ENCODE results near the gene PNLIPRP1.

Gene PNLIPRP1

DNA sequence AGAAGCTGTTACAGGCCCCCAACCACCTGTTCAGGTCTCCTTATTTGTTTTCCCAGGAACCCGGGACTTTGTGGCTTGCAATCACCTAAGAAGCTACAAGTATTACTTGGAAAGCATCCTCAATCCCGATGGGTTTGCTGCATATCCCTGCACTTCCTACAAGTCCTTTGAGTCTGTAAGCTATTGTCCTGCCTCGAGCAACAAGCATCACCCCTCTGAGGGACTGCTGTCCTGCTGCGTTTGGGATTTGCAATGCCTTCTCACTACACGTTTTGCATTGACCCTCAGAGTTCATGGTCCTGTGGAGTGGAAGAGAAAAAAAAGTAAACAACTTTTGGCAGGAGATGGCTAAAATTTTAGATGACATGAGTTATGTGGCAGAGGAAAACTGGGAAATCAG is 9.2 kb downstream of the PNLIPRP1 start:
- no peak for DNase-seq (ENCODE audit: low read depth)

DNA sequence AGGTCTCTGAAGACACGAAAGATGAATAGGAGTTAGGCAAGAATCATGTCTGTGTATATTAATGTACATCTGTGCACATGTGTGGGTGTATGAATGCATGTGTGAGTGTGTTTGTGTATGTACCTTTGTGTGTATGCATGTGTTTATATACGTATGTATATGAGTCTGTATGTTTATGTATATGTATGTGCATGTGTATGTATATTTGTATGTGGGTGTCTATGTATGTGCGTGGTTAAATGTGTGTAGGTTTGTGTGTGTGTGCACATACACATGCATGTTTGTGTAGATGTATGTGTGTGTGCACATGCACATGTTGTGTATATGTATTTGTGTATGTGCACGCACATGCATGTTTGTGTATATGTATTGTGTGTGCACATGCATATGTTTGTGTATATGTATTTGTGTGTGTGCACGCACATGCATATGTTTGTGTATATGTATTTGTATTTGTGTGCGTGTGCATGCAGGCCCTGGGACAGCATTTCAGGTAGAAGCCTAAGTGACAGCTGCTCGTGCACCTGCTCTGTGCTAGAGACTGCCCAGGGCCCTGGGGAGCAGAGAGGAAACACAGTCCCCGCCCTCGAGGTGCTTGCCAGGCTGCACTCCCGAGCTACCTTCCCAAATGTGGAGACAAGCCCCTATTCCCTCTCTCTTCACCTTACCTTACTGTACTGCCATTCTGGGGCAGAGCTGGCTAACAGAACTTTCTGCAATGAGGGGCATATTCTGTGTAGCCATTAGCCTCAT is 12.1 kb downstream of the PNLIPRP1 start:
- no peak for DNase-seq (ENCODE audit: low read depth)

DNA sequence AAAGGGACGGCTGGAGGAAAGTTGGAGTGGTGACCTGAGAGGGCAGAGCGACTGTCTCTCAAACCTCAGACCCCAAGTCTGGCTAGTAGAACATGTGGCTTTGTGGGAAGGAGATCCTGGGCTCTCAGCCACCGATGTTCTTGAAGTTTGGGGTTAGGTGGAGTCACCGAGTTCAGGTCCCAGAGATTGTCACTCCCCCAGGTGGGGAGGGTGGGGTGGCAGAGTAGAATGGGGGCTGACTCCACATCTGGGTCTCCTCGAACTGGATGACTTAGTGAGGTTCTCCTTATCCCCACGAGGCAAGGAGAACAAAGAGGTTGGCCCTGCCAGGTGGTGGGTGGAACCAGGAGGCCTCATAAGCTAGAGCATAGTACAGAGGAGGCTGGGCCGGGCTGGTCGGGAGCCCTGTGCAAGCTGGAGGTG is 15.3 kb downstream of the PNLIPRP1 start:
- no peak for DNase-seq (ENCODE audit: low read depth)

DNA sequence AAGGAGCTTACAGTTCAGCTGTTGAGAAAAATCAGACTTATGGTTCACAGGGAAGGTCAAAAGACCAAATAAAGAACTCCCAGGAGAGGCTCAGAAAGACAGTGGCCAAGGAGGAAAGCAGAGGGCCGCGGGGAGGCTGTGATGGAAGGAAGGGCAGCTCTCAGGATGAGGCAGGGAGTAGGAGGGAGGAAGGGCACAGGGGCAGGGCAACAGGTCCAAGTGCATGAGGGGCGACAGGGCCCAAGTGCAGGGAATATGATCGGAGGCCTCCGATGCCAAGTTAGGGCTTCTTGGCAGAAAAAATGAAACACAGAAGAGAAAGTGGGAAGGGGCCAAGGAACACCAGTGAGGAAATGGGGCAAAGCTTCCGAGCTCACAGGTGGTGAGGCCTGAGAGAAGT is 16.6 kb downstream of the PNLIPRP1 start:
- no peak for DNase-seq (ENCODE audit: low read depth)

DNA sequence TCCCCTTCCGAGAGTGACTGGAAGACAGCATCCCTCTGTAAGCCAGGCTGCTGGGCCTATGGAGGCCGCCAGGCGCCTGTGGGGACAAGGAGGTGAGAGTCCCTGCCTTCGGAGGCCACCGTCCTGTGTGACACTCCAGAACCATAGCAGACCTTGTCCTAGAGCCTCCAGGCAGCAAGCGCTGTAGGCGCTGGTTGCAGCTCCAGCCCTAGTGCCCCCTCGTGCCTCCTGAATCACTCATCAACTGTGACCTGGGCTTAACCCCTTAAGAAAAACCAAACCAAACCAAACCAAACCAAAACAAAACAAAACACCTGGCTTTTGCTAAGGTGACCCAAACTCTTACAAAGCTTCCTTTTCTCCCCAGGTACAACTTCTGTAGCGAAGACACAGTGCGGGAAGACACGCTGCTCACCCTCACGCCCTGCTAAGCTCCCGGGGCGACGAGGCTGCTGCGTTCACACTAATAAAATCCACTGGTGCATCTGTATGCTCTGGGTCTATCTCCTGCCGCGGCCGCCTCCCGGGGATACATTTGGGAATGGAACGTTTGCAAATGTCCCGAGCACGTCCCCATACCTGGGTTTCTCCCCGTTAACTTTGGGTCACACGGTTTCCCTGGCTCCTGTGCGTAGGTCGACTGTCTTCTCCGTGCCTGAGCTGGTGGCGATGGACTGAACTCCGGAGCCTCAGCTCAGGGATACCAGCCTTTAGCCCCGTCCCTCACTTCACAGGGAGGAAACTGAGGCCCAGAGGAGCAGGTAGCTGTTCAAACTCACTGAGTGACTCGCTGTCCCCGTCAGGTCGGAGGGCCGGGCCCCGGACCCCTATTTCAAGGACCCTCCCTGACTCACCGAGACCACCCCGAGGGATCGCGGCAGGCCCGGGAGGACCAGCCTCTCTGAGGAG is 18.2 kb downstream of the PNLIPRP1 start:
- no peak for DNase-seq (ENCODE audit: low read depth)

DNA sequence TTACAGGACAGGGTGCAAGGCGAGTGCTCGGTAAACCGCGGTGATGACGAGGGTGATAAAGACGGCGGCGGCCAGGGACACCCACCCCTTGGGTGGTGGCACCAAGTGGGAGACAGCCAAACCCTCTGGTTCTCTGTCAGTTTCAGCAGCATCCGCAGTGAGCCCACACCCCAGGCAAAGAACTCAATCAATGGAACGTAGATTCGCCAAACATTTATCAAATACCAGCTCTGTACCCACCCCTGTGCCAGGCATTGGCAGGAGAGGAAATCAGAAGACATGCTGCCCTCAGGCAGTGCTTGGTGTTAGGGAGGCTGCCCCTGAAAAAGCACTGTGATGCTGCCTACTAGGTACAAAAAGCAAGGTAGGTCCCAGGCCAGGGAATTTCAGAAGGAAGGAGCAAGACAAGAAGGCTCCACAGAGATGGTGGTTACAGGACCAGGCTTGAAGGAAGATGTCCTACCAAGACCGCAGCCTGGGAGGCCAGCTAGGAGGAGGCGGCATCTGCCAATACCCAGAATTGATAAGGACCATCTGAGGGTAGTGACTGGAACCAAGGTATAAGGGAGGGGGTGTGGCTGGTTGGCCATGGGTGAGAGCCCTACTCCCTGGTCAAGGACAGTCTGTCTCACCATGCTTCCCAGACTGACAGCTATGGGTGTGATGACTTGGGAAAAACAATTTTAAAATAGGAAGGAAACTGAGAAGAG is 19.8 kb downstream of the PNLIPRP1 start:
- DNase-seq (ENCODE audit: low read depth), result no peak

DNA sequence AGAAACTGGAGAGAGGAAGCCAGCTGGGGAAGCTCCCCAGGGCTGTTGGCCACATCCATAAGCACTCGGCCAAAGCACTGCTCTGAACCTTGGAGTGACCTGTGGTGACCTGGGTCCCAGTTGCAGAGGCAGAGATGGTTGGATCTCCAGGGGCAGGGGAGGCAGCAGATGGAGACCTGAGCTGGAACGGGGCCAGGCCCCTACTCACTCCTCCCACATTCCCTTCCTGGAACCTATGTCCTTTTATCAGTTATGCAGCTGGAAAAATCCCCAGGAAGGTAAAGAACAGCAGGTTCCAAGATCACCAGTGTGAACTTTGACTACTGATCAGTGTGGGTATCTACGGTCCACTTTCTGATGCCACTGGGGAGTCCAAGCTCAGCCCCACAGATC is 20.4 kb downstream of the PNLIPRP1 start:
- no peak for DNase-seq (ENCODE audit: low read depth)

DNA sequence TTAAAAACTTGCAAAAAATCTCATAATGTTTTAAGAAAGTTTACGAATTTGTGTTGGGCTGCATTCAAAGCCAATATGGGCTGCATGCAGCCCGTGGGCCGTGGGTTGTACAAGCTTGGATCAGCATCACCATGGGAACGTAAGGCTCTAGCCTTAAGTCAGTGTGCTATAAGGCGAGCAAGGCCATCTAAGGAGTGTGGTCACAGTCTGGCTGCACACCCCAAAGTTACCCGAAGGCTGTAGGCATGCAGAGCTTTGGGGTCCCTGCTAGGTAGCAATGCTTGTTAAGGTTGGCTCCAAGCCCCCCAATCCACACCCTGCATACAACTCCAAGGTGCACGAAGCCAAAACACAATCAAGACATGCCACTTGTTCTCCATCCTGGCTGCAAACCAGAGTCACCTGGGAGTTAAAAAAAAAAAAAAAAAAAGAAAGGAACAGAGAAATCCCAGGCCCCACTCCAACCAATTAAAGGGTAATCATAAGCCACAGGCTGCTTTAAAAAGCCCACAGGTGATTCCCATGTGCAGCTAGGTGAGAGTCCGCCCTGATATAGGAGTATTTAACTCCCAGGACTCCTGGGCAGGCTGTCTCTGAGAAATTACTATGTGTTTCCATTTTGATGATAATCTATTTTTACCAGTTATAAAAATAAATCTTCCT is 21.5 kb downstream of the PNLIPRP1 start:
- DNase-seq (ENCODE audit: low read depth), result no peak

DNA sequence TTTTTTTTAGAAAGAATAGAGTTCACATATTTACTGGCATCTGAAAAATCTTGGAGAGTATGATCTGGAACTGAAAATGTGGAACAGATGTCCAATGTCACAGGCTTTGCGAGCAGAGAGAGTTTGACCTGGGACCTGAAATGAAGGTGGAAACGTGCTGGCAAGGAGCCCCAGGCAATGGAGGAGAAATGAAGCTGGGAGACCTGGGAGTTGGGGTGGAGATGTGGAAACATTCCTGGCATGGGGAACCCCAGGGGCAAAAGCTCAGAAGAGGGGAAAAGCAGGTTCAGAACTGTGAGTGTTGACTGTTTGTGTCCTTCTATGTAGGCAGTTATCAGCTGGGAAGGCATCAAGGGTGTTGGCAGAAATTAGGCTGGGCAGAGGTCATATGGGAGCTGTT is 22.7 kb downstream of the PNLIPRP1 start:
- no peak for DNase-seq (ENCODE audit: low read depth)

DNA sequence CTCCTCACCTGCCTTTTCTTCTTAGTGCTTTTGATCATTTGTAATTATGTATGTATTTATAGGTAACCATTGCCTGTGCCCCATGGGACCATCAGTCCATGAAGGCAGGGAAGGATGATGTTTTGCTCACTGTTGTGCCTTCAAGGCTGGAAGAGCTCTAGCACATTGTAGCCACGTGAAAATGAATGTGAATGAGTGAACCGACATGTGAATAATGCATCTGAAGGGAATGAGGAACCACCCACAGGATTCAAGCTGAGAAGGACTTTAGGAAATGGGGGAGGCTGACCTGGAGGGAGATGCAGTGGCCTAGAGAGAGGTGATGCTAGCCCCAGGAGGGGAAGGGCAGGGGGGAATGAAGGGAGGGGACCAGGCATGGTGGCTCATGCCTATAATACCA is 24.0 kb downstream of the PNLIPRP1 start:
- DNase-seq (ENCODE audit: low read depth), result no peak

DNA sequence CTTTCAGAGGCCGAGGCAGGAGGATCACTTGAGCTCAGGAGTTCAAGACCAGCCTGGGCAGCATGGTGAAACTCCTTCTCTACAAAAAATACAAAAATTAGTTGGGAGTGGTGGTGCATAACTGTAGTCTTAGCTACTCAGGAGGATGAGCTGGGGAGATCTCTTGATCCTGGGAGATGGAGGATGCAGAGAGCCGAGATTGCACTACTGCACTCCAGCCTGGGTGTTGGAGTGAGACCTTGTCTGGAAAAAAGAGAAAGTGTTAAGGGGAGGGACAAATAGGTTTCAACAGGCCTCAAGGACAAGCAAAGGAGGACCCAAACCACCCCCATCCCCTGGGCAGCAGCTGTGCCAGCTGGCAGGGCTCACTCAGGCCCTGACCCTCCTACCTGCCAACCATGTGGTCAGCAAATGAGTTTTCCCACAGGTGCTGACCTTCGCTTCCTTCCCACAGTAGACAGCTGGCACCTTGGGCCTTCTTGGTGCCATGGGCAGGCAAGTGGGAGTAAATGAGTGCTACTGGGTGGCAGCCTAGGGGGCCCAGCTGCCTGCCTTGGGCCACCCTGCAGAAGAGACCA is 24.5 kb downstream of the PNLIPRP1 start:
- no peak for DNase-seq (ENCODE audit: low read depth)

DNA sequence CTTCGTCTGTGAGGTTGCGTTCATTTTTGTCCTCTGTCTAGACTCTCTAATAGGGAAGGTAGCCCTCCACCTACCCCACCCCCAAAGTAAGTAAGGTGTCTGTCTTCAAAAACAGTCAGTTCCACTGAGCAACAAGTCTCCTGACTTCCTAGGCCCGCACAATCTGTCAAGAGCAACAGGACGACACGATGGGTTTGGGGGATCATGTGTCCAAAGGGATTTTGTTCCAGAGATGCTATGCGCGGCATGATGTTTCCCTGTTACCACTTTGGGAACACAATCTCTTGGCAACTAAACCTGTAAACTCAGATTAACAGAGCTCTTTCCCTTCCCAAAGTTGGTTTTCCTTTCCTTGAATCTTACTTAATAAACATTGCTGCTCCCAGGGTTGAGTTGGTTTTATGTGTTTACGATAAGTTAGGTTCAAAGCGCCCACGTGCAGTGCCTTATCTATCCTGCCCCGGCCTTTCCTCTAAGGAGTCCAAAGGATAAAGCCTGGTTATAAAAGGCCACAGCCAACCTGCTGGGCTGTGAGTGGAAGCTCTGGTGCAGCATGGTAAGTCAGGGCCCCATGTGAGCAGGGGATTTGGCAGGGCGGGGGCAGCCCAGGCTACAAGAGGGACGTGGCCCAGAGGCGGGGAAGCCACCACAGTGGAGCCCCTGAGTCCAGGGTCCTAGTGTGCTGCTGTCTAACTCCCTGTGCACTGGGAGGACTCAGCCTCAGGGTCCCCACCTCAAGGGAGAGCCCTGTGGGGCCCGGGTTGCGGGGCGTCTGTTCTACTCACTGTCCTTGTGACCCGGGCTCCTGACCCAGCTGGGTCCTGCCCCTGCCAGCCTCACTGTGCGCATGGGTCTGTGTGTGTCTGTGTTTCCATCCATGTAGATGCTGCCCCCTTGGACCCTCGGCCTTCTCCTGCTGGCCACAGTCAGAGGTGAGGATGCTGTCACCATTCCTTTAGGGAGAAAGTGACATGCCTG is 30.0 kb downstream of the PNLIPRP1 start, which contains the start of gene PNLIPRP2:
PNLIPRP2 (plus strand) TSS at position 531 of the 978 bp plus-strand sequence.
- DNase-seq (ENCODE audit: low read depth), result no peak

DNA sequence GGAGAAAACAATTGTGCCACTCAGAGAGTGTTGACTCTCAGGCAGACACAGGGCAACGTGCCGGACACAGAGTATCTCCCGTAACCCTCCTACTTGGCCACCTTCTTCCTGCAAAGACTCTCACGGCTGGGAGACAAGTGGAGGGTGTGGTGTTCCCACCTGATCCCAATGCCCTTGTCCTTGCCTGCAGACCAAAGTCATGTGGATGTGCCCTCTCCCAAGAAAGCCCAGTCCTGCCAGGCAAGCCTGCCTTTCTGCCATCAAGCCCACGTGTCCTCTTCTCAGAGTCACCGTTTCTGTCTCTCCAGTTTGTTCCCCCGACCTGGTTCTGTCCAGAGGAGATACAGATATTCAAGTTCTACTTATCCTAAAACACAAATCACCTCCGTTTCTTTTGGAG is 30.7 kb downstream of the PNLIPRP1 start:
- DNase-seq (ENCODE audit: low read depth), result no peak

DNA sequence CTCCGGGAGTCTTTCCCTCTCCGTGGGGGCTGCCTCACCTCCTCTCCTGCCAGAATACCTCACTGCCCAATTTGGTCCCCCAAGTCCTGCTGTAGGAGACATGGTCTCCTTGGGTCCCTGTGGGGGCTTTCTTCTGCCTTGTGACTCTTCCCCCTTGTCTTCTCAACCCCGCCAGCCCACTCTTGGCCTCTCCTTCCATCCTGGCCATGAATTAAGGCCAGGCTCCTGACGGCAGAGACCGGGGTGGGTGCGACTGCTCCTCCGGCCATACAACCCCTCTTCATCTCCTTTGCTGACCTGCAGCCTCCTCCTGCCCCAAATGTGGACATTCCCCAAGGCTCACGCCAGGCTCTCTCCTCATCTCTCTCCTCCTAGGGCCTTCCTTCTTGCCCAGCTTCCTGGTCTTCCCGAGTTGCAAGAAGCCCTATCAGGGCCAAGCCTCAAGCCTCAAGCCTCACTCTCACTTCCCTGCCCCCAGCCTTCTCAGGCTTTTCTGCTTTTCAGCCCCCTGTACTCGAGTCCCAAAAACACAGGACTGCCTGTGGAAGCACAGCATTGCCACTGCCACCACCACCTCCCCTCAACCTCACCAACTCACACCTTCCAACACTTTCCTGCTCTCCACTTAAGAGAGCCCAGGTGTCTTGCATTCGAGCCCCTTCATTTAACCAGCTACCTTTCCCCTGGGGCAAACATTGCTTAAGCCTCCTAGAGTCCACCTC is 31.3 kb downstream of the PNLIPRP1 start:
- no peak for DNase-seq (ENCODE audit: low read depth)

DNA sequence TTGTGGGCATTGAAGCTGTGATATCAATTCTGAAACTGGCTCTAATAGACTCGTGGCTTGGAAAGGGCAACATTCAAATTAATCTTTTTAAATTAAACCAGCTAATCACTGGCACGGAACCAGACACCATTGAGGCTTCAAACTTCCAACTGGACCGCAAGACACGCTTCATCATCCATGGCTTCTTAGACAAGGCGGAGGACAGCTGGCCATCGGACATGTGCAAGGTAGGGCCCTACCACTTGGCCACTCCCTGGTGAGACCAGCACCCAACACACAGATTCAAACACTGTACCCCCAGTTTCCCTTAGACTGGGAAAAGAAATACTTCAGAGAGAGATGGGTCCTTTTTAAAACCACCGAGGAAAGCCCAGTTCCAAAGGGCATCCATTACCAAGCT is 35.1 kb downstream of the PNLIPRP1 start:
- no peak for DNase-seq (ENCODE audit: low read depth)

DNA sequence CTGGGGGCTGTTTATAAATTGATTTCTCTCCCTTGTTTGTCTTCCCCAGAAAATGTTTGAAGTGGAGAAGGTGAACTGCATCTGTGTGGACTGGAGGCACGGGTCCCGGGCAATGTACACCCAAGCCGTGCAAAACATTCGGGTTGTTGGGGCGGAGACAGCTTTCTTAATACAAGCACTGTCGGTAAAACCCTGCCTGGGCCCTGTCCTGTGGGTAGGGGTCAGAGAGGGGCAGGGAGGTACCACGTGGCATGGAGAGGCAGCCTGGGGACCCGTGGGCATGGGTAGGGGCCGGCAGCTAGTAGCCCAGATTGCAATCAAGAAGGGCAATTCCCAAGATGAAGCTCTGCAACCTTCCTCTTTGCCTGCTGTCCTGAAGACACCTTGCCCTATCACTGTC is 36.1 kb downstream of the PNLIPRP1 start:
- DNase-seq (ENCODE audit: low read depth), result no peak

DNA sequence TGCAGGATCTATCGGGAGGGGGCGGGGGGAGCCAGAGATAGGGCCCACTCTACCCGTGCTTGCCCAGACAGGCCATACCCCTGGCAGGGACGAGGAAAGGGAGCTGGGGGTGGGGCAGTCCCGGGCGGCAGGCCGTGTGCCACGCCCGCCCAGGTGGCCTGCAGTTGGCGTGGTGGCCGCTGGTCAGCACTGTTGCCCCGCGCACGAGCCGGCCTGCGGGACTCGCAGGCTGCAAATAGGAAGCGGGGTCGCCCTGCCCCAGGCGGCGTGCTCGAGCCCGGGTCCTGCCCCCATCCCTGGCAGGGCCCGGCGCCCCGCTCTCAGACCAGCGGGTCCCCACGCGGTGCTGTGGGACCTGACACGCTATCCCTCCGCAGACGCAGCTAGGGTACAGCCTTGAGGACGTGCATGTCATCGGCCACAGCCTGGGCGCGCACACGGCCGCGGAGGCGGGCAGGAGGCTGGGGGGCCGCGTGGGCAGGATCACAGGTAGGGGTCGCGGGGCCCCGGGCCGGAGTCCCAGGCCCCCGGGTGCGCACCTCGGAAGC is 36.7 kb downstream of the PNLIPRP1 start:
- no peak for DNase-seq (ENCODE audit: low read depth)

DNA sequence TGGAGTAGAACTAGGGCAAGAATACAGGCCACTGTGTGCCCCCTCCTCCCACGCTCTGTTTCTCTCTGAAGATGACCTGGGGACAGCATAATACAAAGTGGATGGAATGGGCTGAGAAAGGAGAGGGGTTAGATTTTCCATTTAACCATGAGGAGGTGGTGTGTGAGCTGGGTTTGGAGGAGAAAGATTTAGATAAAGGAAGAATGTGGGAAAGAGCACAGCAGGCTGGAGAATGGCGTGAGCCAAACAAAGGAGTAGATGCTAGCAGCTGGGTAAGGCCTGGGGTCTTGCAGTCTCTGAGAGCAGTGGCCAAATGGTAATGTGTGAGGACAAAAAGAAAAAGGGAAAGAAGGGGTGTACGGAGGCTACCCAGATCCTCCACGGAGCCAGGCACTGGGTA is 38.6 kb downstream of the PNLIPRP1 start:
- no peak for DNase-seq (ENCODE audit: low read depth)

DNA sequence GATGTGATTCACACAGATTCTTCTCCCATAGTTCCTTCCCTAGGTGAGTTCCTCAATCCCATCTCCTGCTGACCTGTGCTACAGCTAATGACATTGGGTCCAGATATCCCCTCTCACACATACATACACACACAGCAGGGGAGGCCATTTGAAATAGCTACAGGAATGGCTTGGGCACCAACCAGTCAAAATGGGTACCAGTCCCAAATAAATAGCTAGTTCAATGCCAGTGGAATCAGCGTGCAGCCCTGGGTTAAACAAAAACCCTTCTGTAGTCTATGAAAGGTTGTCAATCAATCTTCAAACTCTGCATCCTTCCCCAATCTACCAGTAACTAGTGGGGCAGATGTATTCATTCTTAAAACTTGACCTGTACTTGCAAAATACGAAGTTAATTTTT is 39.3 kb downstream of the PNLIPRP1 start:
- DNase-seq (ENCODE audit: low read depth), result no peak
